A549 treated with CpdA at 1 μM for 4 hours (cell line): Measurements from ENCODE around the gene PRKX. TPM values are rescaled to one million over a fixed set of nuclear protein-coding genes. Genes with fewer than 3 reads are reported as not detected.

Experiments
- total RNA-seq: library from RNA; stranded (reverse); fragments of 200-300 nt; extraction: Qiagen RNA extraction; gene quantifications from 5 replicates; pipeline ENCODE4 v1.2.3, GENCODE V29; 2022; ENCODE audit warnings: low read depth

Gene PRKX
- total RNA-seq = 20.7 to 23.8 TPM (median 22.4 TPM) in 5 replicates

GRCh38 chrX:3713225-3713936 is at the start of gene PRKX:
Gene PRKX (minus strand): TSS chrX:3713649. CDS start chrX:3713253, 396 bp downstream.

